ENCODE measurements around the gene PILRB.
A peak's percentile ranks its signal among the peaks of the same experiment; 100 is the strongest.

Gene PILRB

DNA sequence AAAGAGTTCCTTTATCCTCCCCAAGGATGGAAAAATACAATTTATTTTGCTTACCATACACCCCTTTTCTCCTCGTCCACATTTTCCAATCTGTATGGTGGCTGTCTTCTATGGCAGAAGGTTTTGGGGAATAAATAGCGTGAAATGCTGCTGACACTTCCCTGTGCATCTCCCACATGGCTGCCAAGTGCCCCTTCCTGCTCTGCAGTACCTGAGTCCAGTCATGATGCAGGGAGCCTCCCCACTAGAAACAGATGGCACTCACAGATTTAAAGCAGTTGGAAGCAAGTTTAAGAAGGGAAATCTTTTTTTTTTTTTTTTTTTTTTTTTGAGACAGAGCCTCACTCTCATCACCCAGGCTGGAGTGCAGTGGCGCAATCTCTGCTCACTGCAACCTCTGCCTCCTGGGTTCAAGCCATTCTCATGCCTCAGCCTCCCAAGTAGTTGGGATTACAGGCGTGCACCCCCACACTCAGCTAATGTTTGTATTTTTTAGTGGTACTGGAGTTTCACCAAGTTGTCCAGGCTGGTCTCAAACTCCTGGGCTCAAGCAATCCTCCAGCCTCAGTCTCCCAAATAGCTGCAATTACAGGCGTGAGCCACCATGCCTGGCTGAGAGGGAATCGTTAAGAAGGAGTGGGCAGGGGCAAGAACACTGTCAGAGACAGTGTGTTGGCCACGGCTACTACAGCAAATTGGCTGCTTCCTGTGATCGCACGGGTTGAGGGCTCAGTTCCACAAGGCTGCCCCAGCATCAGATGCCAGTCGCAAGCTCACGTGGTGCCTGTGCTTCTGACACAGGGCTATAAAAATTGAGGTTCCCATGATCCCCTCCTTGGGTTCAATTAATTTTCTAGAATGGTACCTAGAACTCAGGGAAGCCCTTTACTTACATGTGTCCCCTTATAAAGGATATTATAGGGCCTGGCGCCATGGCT is 10.0 kb downstream of the PILRB start:
- TF ChIP-seq, protein P1, sequence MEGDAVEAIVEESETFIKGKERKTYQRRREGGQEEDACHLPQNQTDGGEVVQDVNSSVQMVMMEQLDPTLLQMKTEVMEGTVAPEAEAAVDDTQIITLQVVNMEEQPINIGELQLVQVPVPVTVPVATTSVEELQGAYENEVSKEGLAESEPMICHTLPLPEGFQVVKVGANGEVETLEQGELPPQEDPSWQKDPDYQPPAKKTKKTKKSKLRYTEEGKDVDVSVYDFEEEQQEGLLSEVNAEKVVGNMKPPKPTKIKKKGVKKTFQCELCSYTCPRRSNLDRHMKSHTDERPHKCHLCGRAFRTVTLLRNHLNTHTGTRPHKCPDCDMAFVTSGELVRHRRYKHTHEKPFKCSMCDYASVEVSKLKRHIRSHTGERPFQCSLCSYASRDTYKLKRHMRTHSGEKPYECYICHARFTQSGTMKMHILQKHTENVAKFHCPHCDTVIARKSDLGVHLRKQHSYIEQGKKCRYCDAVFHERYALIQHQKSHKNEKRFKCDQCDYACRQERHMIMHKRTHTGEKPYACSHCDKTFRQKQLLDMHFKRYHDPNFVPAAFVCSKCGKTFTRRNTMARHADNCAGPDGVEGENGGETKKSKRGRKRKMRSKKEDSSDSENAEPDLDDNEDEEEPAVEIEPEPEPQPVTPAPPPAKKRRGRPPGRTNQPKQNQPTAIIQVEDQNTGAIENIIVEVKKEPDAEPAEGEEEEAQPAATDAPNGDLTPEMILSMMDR (IDR thresholded peaks at IDR 0.05; ENCODE audit: control extremely low read depth, extremely low read depth, low read depth, missing control alignments): no peak
- ChIA-PET CTCF (interaction anchor here (2.1 to 2.5 kb wide), 2 partner anchors 29 to 40 kb away, joined by 5 to 15 read pairs; no protein-coding TSS in a partner anchor), POLR2A (interaction anchor here (1.2 to 1.9 kb wide), 2 partner anchors 23 to 61 kb away, joined by 3 to 6 read pairs; partner anchors contain the start of gene ZCWPW1)
- no peak for DNase-seq (ENCODE audit: extremely low spot score)

DNA sequence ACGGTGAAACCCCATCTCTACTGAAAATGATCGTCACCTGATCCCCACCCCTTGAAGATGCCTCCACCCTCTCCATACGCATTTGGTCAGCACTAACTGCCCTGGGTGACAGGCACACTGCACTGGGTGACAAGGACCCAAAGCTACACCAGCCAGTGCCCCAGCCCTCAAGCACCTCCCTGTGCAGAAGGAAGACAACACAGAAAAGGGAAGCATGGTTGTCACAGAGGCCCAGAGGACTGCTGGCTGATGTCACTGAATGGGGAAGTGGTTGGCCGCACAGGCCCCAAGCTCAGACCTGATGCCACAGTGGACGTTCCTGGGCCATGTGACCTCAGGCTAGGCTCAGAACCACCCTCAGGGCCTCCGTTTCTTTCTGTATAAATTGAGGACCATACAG is 11.2 kb downstream of the PILRB start:
- ChIA-PET CTCF (interaction anchor here (0.6 to 2.5 kb wide), 7 partner anchors 19 to 239 kb away, joined by 3 to 15 read pairs (median 4); no protein-coding TSS in a partner anchor), POLR2A (interaction anchor here (1.1 to 1.9 kb wide), 3 partner anchors 11 to 60 kb away, joined by 3 to 6 read pairs (median 3); partner anchors contain the start of gene ZCWPW1)
- DNase-seq (ENCODE audit: extremely low spot score): peak; percentile 82

DNA sequence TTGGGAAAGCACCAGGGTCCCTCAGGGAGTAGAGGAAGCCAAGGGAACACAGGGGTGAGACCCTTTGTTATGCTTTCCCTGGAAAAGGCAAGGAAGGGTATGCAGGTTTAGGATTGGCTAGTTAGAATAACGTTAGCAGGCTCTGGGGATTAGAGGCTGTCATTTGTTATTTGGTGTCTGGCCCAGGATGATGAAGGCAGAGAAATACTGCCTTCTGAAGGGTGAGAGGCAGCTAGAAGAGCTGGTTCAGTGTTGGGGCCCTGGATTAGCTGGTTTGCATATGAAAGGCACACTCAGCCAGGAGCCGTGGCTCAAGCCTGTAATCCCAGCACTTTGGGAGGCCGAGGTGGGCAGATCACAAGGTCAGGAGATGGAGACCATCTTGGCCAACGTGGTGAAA is 12.4 kb downstream of the PILRB start:
- TF ChIP-seq, protein P1 (IDR thresholded peaks at IDR 0.05; ENCODE audit: control extremely low read depth, extremely low read depth, low read depth, missing control alignments): no peak
- ChIA-PET POLR2A (no interaction called here), CTCF (no interaction called here)
- DNase-seq (ENCODE audit: extremely low spot score): no peak

More for the DNA sequence above, 11.2 kb downstream of the PILRB start:
- TF ChIP-seq, protein P1 (IDR thresholded peaks at IDR 0.05; ENCODE audit: control extremely low read depth, extremely low read depth, low read depth, missing control alignments): no peak

DNA sequence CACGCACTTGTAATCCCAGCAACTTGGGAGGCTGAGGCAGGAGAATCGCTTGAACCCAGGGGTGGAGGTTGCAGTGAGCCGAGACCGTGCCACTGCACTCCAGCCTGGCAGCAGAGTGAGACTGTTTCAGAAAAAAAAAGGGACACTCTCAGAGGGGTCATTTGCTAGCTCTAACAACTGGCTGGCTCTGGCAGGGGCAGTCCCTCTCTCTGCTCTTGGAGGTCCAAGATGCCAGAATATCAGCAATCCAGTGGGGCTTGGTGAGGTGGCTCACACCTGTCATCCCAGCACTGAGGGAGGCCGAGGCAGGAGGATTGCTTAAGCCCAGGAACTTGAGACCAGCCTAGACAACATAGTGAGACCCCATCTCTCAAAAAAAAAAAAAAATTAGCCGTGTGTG is 12.8 kb downstream of the PILRB start:
- ChIA-PET CTCF (no interaction called here), POLR2A (no interaction called here)
- DNase-seq (ENCODE audit: extremely low spot score): no peak
- TF ChIP-seq, protein P1 (IDR thresholded peaks at IDR 0.05; ENCODE audit: control extremely low read depth, extremely low read depth, low read depth, missing control alignments): no peak

DNA sequence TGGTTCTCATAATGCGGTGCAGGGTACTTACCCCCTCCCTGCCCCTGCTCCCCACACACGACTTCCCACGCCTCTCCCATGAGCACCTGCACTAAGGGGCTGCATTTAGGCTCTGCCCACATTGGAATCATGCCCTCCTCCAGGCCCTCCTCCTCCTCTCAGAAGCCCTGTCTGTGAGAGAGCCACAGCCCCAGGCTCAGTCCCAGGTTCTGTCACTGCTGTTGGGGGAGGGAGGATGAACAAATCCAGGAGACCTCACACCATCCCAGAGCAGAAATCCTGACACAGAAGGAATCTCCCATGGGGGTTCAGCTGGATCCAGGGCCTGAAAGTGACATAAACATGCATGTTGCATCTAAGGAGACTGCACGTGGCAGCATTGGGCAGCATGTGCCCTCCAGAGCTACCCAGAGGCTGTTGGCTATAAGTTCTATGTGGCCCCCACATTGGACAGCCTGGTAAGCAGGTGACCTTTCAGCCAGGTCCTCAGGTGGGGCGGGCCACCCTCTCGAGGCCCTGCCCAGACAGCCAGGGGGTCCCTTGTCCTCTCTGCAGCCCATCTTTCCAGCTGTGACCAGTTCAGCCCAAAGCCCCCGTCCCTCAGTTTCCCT is 13.7 kb downstream of the PILRB start:
- TF ChIP-seq, protein P1 (IDR thresholded peaks at IDR 0.05; ENCODE audit: control extremely low read depth, extremely low read depth, low read depth, missing control alignments): no peak
- DNase-seq (ENCODE audit: extremely low spot score): no peak
- ChIA-PET POLR2A (no interaction called here), CTCF (interaction anchor here (1.3 kb wide), 1 partner anchor 36 kb away, joined by 3 read pairs; no protein-coding TSS in a partner anchor)

DNA sequence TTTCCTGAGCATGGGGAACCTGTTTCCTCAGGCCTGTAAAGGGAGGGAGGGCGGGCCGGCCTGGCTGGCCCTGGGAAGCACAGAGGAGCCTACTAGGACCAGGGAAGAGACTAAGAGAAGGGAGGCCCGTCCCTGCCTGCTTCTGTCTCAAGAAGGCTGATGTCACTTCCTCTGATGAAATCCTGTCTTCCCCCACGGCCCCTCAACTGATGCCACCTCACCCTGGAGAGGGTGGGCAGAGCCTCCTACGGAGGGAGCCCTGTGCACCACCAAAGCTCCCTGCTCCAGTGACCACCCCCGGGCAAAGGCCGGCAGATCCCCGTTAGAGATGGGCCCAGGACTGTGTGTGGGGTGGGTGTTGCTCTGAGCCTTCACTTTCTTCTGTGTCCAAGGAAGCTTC is 14.3 kb downstream of the PILRB start:
- no peak for DNase-seq (ENCODE audit: extremely low spot score)
- TF ChIP-seq, protein P1 (IDR thresholded peaks at IDR 0.05; ENCODE audit: control extremely low read depth, extremely low read depth, low read depth, missing control alignments): no peak
- CTCF ChIA-PET: interaction anchor here (1.3 kb wide), 1 partner anchor 36 kb away, joined by 3 read pairs; no protein-coding TSS in a partner anchor
- POLR2A ChIA-PET: no interaction called here

Data from GM10248 (cell line).